Mesenchymal stem cell (in vitro differentiated cells and primary cell): ENCODE measurements around the gene METAP1.

ENCODE experiments used
- DNase-seq: peaks from one replicate; pipeline ENCODE4 v3.0.0-alpha.2; 2013
- H2AFZ ChIP-seq: one replicate; pipeline ENCODE4 v1.6.1; 2013; ENCODE audit warnings: low read depth, mild to moderate bottlenecking, control low read depth, inconsistent platforms, low read length, moderate library complexity
- H2AK5ac ChIP-seq: 2 replicates; pipeline ENCODE4 v1.6.1; 2013; ENCODE audit warnings: low read length, moderate library complexity, mild to moderate bottlenecking, inconsistent platforms; ENCODE audit not compliant: severe bottlenecking
- H2BK120ac ChIP-seq: one replicate; pipeline ENCODE4 v1.6.1; 2013; ENCODE audit warnings: low read depth, mild to moderate bottlenecking, inconsistent platforms, low read length, moderate library complexity
- H2BK12ac ChIP-seq, 2 experiments: one replicate each; pipeline ENCODE4 v1.6.1; 2013; ENCODE audit warnings: inconsistent platforms in 2 of 2, low read length in 2 of 2, mild to moderate bottlenecking in 2 of 2, moderate library complexity in 2 of 2, control low read depth in 1 of 2
- H2BK15ac ChIP-seq: one replicate; pipeline ENCODE4 v1.6.1; 2013; ENCODE audit warnings: mild to moderate bottlenecking, low read depth, inconsistent platforms; ENCODE audit not compliant: poor library complexity, severe bottlenecking
- H2BK5ac ChIP-seq: 2 replicates; pipeline ENCODE4 v1.6.1; 2013; ENCODE audit warnings: low read depth, mild to moderate bottlenecking, low read length, control low read depth, inconsistent platforms; ENCODE audit not compliant: poor library complexity, severe bottlenecking
- H3K14ac ChIP-seq, 2 experiments: one replicate each; pipeline ENCODE4 v1.6.1; 2013; ENCODE audit warnings: inconsistent platforms in 2 of 2, low read length in 2 of 2, control low read depth in 1 of 2, mild to moderate bottlenecking in 1 of 2, moderate library complexity in 1 of 2
- H3K18ac ChIP-seq, 2 experiments: one replicate each; pipeline ENCODE4 v1.6.1; 2013; ENCODE audit warnings: inconsistent platforms in 2 of 2, low read length in 2 of 2, control low read depth in 1 of 2, low read depth in 1 of 2, mild to moderate bottlenecking in 1 of 2
- H3K23ac ChIP-seq, 2 experiments: one replicate each; pipeline ENCODE4 v1.6.1; 2013; ENCODE audit warnings: inconsistent platforms in 2 of 2, low read length in 2 of 2, mild to moderate bottlenecking in 2 of 2, moderate library complexity in 2 of 2, control low read depth in 1 of 2
- H3K27ac ChIP-seq: 2 replicates; pipeline ENCODE4 v1.5.1; 2013; ENCODE audit warnings: mild to moderate bottlenecking, moderate library complexity, low read length, control low read depth, inconsistent platforms; ENCODE audit not compliant: poor library complexity, severe bottlenecking
- H3K27me3 ChIP-seq, 2 experiments: 2 replicates each; pipeline versions ENCODE4 v1.6.1 to v1.7.0; 2013; ENCODE audit warnings: low read length in 2 of 2, mild to moderate bottlenecking in 2 of 2, moderate library complexity in 2 of 2, control low read depth in 1 of 2, inconsistent platforms in 1 of 2; ENCODE audit not compliant: control insufficient read depth in 1 of 2, insufficient read depth in 1 of 2
- H3K36me3 ChIP-seq, 2 experiments: 2 replicates each; pipeline versions ENCODE4 v1.6.1 to v1.7.0; 2013; ENCODE audit warnings: low read length in 2 of 2, control low read depth in 1 of 2, inconsistent platforms in 1 of 2, low read depth in 1 of 2, mild to moderate bottlenecking in 1 of 2; ENCODE audit not compliant: insufficient read depth in 2 of 2, control insufficient read depth in 1 of 2
- H3K4ac ChIP-seq, 2 experiments: one replicate each; pipeline ENCODE4 v1.6.1; 2013; ENCODE audit warnings: inconsistent platforms in 2 of 2, low read length in 2 of 2, mild to moderate bottlenecking in 2 of 2, moderate library complexity in 2 of 2, control low read depth in 1 of 2, low read depth in 1 of 2
- H3K4me1 ChIP-seq: 2 replicates; pipeline ENCODE4 v1.6.1; 2013; ENCODE audit warnings: low read depth, low read length, control low read depth; ENCODE audit not compliant: control insufficient read depth, insufficient read depth
- H3K4me2 ChIP-seq: 2 replicates; pipeline ENCODE4 v1.6.1; 2013; ENCODE audit warnings: low read length, mild to moderate bottlenecking, inconsistent platforms; ENCODE audit not compliant: poor library complexity, severe bottlenecking
- H3K4me3 ChIP-seq, 2 experiments: 2 replicates each; pipeline versions ENCODE4 v1.5.1 to v1.7.0; 2013; ENCODE audit warnings: low read length in 2 of 2, mild to moderate bottlenecking in 2 of 2, control low read depth in 1 of 2, low read depth in 1 of 2; ENCODE audit not compliant: insufficient read depth in 1 of 2
- H3K79me1 ChIP-seq: replicated peaks from 2 replicates; pipeline ENCODE4 v1.6.1; 2013; ENCODE audit warnings: mild to moderate bottlenecking, control low read depth, low read length, inconsistent platforms; ENCODE audit not compliant: poor library complexity, severe bottlenecking
- H3K9ac ChIP-seq: 2 replicates; pipeline ENCODE4 v1.7.0; 2013; ENCODE audit warnings: mild to moderate bottlenecking, low read length, moderate library complexity
- H3K9me3 ChIP-seq: 2 replicates; pipeline ENCODE4 v1.7.0; 2013; ENCODE audit warnings: mild to moderate bottlenecking, low read length; ENCODE audit not compliant: control insufficient read depth
- H4K8ac ChIP-seq: one replicate; pipeline ENCODE4 v1.6.1; 2013; ENCODE audit warnings: inconsistent platforms, mild to moderate bottlenecking, low read length, moderate library complexity
- H4K91ac ChIP-seq: one replicate; pipeline ENCODE4 v1.6.1; 2013; ENCODE audit warnings: mild to moderate bottlenecking, low read length, inconsistent platforms
- WGBS: methylation state at CpG from one replicate; pipeline ENCODE4 v1.1.7; 2013; ENCODE audit warnings: mixed read lengths; 5-methylcytosine and 5-hydroxymethylcytosine counted together

Gene METAP1

GRCh38 chr4:98955229-98955628, 40.3 kb upstream of the METAP1 start:
- WGBS: 85% methylated on average over 2 of the region's 6 CpGs
- no peaks in the 10 kb centered on the region for H3K36me3 ChIP-seq
- H2BK15ac ChIP-seq: no peak overlapping the region
- no peak overlapping the region for H4K91ac ChIP-seq
- H4K8ac ChIP-seq: no peak overlapping the region
- no peak overlapping the region for H3K27ac ChIP-seq
- H2BK12ac ChIP-seq: no peak overlapping the region
- H3K79me1 ChIP-seq: no peaks in the 10 kb centered on the region
- no peak for DNase-seq
- no peak overlapping the region for H2BK5ac ChIP-seq
- no peak overlapping the region for H3K18ac ChIP-seq
- H3K9ac ChIP-seq: no peak overlapping the region
- H3K4ac ChIP-seq: no peak overlapping the region
- H2AFZ ChIP-seq: no peak overlapping the region
- no peak overlapping the region for H3K4me2 ChIP-seq
- no peaks in the 10 kb centered on the region for H3K27me3 ChIP-seq
- no peak overlapping the region for H2AK5ac ChIP-seq
- no peaks in the 10 kb centered on the region for H3K4me1 ChIP-seq
- H3K4me3 ChIP-seq: no peak overlapping the region
- no peak overlapping the region for H2BK120ac ChIP-seq
- no peaks in the 10 kb centered on the region for H3K9me3 ChIP-seq
- H3K23ac ChIP-seq: no peak overlapping the region
- no peak overlapping the region for H3K14ac ChIP-seq

- no peak overlapping the region for H3K4ac ChIP-seq
- no peak overlapping the region for H4K91ac ChIP-seq
- no peak overlapping the region for H2AK5ac ChIP-seq
- H3K18ac ChIP-seq: no peak overlapping the region
- no peaks in the 10 kb centered on the region for H3K36me3 ChIP-seq
- H2BK12ac ChIP-seq: no peak overlapping the region
- WGBS: 100% methylated on average over 2 of the region's 2 CpGs
- no peak overlapping the region for H3K14ac ChIP-seq
- H3K4me1 ChIP-seq: no peaks in the 10 kb centered on the region
- no peak overlapping the region for H2BK15ac ChIP-seq
- H4K8ac ChIP-seq: no peak overlapping the region
- H2AFZ ChIP-seq: no peak overlapping the region
- H3K9me3 ChIP-seq: no peaks in the 10 kb centered on the region
- H3K27me3 ChIP-seq: no peaks in the 10 kb centered on the region
- H3K4me2 ChIP-seq: no peak overlapping the region
- no peak overlapping the region for H2BK5ac ChIP-seq
- H3K27ac ChIP-seq: no peak overlapping the region
- H2BK120ac ChIP-seq: no peak overlapping the region
- no peak overlapping the region for H3K23ac ChIP-seq
- H3K4me3 ChIP-seq: no peak overlapping the region
- no peaks in the 10 kb centered on the region for H3K79me1 ChIP-seq
- H3K9ac ChIP-seq: no peak overlapping the region
- no peak for DNase-seq
These were observed 37.5 kb upstream of the METAP1 start for GRCh38 chr4:98958065-98958464.

- H3K27ac ChIP-seq: no peak overlapping the region
- H3K36me3 ChIP-seq: no peaks in the 10 kb centered on the region
- H2BK12ac ChIP-seq: no peak overlapping the region
- H2BK5ac ChIP-seq: no peak overlapping the region
- no peak overlapping the region for H3K23ac ChIP-seq
- no peak overlapping the region for H2BK120ac ChIP-seq
- no peak overlapping the region for H3K4ac ChIP-seq
- H3K9me3 ChIP-seq: no peaks in the 10 kb centered on the region
- H2AK5ac ChIP-seq: no peak overlapping the region
- H3K4me1 ChIP-seq: no peaks in the 10 kb centered on the region
- WGBS: 95% methylated on average over 2 of the region's 2 CpGs
- H4K8ac ChIP-seq: no peak overlapping the region
- DNase-seq: no peak
- H2BK15ac ChIP-seq: no peak overlapping the region
- no peak overlapping the region for H3K4me2 ChIP-seq
- H3K27me3 ChIP-seq: no peaks in the 10 kb centered on the region
- H4K91ac ChIP-seq: no peak overlapping the region
- H3K79me1 ChIP-seq: no peaks in the 10 kb centered on the region
- no peak overlapping the region for H3K9ac ChIP-seq
- H3K4me3 ChIP-seq: no peak overlapping the region
- no peak overlapping the region for H3K14ac ChIP-seq
- no peak overlapping the region for H3K18ac ChIP-seq
- no peak overlapping the region for H2AFZ ChIP-seq
These were observed 36.1 kb upstream of the METAP1 start for GRCh38 chr4:98959411-98959810.

GRCh38 chr4:98961770-98962169, 33.8 kb upstream of the METAP1 start:
- H3K4me3 ChIP-seq: no peak overlapping the region
- H2BK15ac ChIP-seq: no peak overlapping the region
- H4K8ac ChIP-seq: no peak overlapping the region
- no peak overlapping the region for H3K14ac ChIP-seq
- no peak overlapping the region for H2BK12ac ChIP-seq
- DNase-seq: no peak
- WGBS: 100% methylated on average over 2 of the region's 2 CpGs
- H2AK5ac ChIP-seq: no peak overlapping the region
- H4K91ac ChIP-seq: no peak overlapping the region
- H3K18ac ChIP-seq: no peak overlapping the region
- no peak overlapping the region for H2BK5ac ChIP-seq
- no peak overlapping the region for H3K4me2 ChIP-seq
- no peaks in the 10 kb centered on the region for H3K79me1 ChIP-seq
- no peaks in the 10 kb centered on the region for H3K4me1 ChIP-seq
- no peak overlapping the region for H3K27ac ChIP-seq
- H3K23ac ChIP-seq: no peak overlapping the region
- no peak overlapping the region for H2BK120ac ChIP-seq
- no peak overlapping the region for H2AFZ ChIP-seq
- no peaks in the 10 kb centered on the region for H3K9me3 ChIP-seq
- no peak overlapping the region for H3K4ac ChIP-seq
- no peaks in the 10 kb centered on the region for H3K36me3 ChIP-seq
- no peak overlapping the region for H3K9ac ChIP-seq
- H3K27me3 ChIP-seq: no peaks in the 10 kb centered on the region
